ENCODE measurements around the gene TCF25.
A peak's percentile ranks its signal among the peaks of the same experiment; 100 is the strongest.

TCF25 gene

DNA sequence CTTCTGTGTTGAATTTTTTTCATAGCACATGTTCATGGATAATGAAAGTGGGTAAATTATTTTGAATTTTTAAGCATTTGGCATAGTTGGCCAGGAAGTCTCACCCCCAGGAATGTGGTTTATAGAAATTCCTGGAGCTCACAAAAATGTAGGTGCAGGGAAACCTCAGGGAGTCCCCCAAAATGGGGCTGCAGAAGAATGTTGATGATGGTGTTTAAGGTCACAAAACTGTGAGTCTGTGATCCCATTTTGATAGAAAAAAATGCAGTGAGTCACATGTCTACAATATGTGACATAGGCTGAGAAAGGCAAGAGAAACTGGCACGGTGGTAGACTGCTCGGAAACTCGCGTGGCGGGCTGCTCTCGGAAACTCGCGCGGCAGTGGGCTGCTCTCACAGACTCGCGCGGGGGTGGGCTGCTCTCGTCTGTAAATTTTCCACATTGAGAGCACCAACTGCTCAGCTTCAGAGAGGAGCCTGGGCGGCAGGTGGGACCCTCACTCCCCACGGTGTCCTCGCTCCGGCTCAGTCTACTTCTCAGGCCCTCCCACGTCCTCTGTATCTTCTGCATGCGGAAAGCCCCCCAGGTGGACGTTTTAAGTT, 26.6 kb downstream of the TCF25 start:
- no peak for DNase-seq (ENCODE audit: low read depth, low spot score)
- H3K4me3 ChIP-seq (ENCODE audit: low read length) = no peak overlapping the region

DNA sequence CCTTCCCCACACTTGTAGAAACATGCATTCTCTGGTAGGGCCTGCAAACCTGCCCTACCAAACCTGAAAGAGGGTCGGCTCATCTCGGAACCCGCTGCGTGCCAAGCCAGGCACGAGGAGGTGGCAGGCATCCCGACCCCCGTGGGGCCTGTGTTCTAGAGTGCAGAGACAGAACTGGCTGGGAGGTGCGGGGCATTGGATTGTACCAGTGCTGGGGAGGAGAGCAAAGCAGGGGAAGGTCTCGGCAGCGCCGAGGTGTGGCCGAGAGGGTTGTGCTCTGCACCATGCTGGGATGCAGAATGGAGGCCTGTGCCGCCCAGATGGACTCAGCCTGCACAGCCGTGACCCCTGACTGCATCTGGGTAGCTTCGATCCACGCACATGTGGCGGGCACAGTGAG, 27.5 kb downstream of the TCF25 start:
- H3K4me3 ChIP-seq (ENCODE audit: low read length) = no peak overlapping the region
- DNase-seq (ENCODE audit: low read depth, low spot score) = no peak

DNA sequence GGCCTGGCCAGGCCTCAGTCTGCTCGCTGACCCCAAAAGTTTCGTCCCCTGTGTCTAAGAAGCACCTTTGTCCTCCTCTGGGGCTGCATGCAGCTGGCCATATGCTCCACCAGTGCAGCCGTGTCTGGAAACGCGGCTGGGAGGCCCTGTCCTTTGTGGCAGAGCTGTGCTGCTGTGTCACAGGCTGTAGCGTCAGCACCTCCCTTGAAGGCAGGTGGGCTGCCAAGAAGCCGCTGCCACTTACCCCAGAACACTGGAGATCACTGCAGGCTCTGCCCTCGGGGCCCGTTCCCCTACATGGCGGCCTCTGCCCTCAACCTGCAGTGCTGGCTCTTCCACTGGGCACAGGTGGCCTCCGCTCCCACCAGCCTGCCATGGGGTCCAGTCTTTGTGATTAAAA, 29.6 kb downstream of the TCF25 start:
- no peak overlapping the region for H3K4me3 ChIP-seq (ENCODE audit: low read length)
- no peak for DNase-seq (ENCODE audit: low read depth, low spot score)

DNA sequence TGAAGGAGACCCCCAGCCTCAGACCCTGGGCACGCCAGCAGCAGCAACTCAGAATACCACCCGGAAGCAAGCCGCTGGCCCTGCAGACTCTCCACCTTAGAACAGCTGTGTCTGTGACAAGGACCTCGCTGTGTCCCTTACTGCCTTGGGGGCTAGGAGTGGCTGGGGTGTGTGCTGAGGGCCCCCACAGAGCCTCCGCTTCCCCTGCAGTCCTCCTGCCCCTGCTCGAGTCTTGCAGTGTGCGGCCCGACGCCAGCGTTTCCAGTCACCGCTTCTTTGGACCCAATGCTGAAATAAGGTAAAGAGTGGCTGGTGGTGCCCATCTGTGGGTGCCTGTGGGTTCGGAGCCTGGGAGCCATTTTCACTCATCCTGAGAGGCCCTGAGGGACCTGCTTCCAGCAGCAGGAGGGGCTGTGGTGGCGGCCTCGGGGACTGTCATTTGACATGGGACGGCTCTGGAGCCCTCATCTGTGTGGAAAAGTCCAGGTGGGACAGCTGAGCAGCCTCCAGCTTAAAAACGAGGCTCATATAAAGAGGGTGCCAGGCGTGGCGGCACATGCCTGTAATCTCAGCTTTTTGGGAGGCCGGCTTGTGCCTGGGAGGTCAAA, 30.6 kb downstream of the TCF25 start:
- no peak for DNase-seq (ENCODE audit: low read depth, low spot score)
- no peak overlapping the region for H3K4me3 ChIP-seq (ENCODE audit: low read length)

DNA sequence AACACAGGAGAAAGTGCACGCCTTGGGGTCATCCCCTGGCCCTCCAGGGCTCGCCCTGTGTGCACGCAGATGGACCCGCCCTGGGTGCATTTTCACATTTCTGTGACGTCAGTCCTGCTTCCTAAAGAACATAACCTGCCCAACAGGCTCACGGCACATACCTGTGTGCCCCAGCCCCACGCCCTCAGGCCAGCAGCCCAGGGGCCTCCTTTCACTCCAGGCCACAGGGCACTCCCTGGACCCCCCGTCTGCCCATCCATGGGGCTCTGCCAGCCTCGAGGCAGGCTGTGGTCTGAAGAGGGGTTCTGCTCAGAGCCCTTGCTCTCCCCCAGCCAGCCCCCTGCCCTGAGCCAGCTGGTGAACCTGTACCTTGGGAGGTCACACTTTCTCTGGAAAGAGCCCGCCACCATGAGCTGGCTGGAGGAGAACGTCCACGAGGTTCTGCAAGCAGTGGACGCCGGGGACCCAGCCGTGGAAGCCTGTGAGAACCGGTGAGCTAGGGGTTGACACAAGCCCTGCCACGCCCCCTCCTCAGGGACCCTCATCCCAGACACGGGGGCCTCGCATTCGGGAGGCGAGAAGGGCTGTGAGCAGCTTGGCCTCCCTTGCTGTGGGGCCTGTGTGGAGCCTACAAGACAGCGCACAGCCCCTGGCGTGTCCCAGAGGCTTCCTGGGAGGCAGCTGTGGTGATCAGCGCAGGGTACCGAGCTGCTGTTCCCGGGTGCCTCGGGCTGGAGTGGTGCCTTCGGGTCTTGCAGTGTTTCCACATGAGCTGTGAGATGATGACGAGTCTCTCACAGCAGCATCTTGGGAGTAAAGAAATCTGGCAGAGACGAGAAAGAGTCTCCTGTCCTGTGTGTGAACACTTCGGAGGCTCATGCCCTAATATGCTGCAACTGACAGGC, 31.5 kb downstream of the TCF25 start:
- DNase-seq (ENCODE audit: low read depth, low spot score) = no peak

DNA sequence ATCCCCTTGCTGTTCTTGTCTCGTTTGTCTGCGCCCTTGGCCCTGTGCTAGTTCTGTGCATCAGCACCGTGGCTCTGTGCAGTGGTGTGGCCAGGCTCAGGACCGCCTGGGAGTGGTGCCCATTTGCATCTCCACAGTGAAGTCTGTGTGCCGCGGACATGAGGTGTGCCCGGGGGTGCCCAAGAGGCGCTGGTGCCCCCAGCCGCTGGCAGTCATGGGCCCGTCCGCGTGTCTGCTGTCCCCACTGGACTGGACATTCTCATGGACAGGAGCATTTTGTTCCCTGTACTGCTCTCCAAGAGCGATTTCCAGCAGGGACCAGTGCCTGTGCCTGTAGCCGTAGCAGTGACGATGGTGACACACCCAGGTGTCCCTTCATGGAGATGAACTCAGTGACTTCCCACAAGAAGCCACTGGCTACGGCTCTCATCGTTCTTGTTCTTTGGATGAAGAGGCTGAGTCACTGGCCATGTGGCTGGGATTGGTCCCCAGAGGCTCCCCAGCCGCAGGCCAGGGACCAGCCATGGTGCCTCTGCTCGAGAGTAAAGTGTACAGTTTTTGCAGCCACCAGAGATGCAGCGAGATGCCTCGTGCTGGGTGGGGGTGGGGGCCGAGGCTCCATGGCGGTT, 32.2 kb downstream of the TCF25 start:
- no peak for DNase-seq (ENCODE audit: low read depth, low spot score)
- no peak overlapping the region for H3K4me3 ChIP-seq (ENCODE audit: low read length)

More for the DNA sequence above, 31.5 kb downstream of the TCF25 start:
- no peak overlapping the region for H3K4me3 ChIP-seq (ENCODE audit: low read length)

DNA sequence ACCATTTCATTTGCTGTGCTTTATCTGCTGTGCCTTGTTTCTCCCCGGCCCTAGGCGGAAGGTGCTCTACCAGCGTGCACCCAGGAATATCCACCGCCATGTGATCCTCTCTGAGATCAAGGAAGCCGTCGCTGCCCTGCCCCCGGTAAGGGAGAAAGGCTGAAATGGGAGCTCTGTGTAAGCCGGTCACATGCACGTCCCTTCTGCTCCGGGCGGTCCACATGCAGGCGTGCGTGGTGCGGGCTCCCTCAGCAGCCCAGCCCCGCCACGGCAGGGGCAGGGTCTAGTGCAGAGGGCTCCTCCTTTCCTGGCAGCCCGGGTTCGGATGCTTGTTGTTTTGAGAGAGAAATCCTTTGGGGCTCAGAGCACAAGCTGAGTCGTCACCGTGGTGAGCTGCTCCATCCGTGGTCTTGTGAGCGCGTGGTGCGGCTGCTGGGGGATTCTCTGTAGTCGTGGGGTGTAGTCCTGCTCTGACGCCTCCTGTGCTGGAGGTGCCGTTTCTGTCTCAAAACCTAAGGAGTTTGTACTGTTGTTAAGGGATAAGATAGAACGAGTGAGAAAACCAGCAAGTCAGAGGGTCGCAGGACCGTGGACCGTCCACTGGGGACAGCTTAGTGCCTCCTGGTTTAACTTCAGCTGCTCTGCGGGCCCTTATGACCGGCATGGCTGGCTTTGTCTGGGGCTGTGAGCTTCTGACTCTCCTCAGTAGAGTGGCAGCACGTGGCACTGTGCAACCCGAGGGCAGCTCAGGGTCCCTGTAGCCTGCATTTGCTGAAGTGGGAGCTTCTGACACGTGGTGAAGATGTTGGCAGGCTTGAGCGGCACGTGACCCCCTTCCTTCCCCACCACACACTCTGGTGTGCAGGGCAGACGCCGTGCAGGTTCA, 33.0 kb downstream of the TCF25 start:
- H3K4me3 ChIP-seq (ENCODE audit: low read length) = no peak overlapping the region
- no peak for DNase-seq (ENCODE audit: low read depth, low spot score)

DNA sequence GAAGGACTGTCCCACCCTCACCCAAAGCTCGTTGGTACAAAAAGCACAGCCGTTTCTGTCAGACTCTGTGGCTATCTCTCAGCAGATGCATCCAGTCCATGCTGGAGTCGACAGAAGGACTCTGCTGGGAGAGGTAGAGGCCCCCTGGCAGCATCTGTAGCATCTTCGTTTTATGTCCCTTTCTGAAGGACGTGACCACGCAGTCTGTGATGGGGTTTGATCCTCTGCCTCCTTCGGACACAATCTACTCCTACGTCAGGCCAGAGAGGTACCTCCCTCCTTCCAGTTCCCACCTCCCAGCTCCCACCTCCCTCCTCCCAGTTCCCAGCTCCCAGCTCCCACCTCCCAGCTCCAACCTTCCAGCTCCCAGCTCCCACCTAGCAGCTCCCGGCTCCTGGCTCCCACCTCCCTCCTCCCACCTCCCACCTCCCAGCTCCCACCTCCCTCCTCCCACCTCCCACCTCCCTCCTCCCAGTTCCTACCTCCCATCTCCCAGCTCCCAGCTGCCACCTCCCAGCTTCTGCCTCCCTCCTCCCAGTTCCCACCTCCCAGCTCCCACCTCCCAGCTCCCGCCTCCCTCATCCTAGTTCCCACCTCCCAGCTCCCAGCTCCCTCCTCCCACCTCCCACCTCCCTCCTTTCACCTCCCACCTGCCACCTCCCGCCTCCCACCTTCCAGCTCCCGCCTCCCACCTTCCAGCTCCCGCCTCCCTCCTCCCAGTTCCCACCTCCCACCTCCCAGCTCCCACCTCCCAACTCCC, 33.8 kb downstream of the TCF25 start:
- H3K4me3 ChIP-seq (ENCODE audit: low read length) = no peak overlapping the region
- DNase-seq (ENCODE audit: low read depth, low spot score) = no peak

DNA sequence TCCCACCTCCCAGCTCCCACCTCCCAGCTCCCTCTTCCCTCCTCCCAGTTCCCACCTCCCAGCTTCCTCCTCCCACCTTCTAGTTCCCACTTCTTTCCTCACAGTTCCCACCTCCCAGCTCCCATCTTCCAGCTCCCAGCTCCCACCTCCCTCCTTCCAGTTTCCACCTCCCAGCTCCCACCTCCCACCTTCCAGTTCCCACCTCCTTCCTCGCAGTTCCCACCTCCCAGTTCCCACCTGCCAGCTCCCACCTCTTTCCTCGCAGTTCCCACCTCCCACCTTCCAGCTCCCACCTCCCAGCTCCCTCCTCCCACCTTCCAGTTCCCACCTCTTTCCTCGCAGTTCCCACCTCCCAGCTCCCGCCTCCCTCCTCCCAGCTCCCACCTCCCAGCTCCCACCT, 34.8 kb downstream of the TCF25 start:
- no peak for DNase-seq (ENCODE audit: low read depth, low spot score)
- no peak overlapping the region for H3K4me3 ChIP-seq (ENCODE audit: low read length)

DNA sequence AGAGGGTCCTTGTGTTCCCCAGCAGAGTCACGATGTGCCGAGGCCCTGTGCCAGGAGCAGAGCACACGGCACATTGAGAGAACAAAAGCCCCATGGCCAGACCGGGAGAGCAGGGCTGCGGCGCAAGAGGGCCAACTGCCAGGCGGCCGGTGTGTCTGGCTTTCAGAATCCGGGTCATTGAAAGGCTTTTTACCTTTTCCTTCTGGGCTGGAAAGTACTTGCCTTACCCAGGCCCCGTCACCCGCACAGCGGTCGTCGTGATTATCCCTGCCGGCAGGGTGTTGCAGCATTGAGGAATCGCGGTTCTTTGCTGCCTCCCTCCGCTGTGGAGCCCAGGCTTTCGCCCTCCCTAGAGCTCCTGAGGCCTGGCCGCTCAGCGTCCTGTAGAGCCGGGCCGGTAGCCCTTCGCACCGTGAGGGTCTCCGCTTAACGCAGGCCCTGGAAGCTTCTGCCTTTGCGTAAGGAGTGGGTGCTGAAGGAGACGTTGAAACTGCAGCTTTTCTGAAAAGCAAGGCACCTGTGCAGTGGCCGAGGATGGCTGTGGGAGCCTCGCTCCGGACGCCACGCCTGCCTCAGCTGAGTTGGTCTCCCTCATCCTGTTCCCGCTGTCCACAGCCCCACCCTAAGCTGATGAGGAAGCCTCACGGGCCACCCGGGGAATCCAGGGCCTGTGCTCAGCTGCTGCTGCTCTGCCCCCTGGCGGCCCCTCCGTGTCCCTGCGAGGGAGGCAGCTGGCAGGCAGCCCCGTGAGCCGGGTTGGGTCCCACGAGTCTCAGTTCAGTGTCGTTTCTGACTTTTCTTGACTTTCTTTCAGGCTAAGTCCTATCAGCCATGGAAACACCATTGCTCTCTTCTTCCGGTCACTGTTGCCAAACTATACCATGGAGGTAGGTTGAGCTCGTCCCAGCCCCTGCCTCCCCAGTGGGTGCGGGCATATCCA, 36.7 kb downstream of the TCF25 start:
- DNase-seq (ENCODE audit: low read depth, low spot score) = peak; percentile 32
- H3K4me3 ChIP-seq (ENCODE audit: low read length) = no peak overlapping the region

DNA sequence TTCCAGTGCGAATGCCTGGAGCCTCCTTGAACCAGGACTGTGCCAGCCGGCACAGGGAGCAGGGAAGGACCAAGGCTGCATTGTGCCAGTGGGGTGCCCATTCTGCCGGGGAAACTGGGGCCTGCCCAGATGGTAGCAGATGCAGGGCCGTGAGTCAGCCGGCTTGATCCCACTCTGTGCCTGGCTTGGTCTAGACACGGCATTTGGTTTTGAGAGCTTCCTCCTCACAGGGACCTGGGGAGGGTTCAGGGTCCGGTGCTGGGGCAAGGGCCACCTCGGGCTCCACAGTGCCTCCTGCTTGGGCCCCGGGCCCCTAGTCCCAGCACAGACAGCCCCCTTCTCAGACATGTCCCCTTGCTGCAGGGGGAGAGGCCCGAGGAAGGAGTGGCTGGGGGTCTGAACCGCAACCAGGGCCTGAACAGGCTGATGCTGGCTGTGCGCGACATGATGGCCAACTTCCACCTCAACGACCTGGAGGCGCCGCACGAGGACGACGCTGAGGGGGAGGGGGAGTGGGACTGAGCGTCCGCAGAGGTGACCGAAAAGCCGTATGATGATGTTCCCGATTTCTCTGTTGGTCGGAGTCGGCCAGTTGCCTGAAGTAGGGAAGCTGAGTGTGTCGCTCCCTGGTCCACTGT, 37.4 kb downstream of the TCF25 start:
- DNase-seq (ENCODE audit: low read depth, low spot score) = no peak
- no peak overlapping the region for H3K4me3 ChIP-seq (ENCODE audit: low read length)

DNA sequence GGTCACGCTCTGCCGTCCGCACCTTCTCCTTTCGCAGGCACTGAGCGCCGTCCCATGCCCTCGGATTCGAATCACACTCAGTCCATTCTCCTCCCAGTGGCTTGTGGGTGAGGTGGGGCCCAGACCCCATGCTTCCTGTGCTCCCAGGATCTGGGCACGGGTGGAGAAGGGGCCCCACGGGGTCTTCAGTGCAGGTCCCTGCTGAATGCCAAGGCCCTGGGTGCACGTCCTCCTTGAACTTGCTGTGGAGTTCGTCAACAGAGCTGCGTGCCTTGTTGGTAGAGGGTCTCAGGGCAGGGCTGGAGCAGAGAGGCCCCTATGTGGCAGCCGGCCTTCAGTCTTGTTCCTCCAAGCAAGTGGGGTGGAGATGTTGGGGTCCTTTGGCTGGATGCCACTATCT, 38.0 kb downstream of the TCF25 start:
- H3K4me3 ChIP-seq (ENCODE audit: low read length) = no peak overlapping the region
- no peak for DNase-seq (ENCODE audit: low read depth, low spot score)

DNA sequence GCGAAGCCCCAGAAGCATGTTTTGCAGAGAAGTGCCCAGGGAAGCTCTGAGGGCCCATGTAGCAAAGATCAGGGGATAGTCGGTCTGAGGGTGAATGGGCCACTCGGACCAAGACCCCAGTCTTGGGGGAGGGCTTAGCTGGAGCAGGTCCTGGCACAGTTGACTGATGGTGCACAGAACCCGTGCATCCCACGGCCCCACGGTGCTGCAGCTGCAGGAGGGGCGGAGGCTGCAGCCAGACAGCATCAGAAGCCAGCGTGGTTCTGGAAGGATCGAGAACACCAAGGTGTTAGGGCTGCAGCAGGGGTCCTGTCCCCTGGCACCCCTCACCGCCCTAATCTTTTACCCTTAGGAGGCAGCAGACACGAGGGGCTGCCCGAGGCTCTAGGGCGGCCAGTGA, 38.8 kb downstream of the TCF25 start:
- no peak overlapping the region for H3K4me3 ChIP-seq (ENCODE audit: low read length)
- no peak for DNase-seq (ENCODE audit: low read depth, low spot score)

DNA sequence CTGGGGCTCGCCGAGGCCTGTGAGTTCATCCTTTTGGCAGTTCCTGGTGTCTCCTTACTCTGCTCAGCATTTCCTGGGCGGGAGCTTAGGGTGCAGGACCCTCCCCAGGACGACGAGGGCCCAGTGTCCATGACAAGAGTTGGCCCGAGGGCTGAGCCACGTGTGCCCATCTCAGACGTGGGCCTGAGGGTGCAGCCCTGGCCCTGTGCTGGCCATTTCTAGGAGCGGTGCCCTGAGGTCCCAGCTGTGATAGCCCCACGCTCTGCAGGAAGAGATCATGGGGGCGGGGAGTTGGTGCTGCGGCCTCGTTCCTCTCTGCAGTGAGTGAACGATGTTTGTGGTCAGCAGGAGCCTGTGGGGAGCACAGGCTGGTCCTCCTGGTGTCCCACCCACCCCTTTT, 39.2 kb downstream of the TCF25 start:
- DNase-seq (ENCODE audit: low read depth, low spot score) = no peak
- no peak overlapping the region for H3K4me3 ChIP-seq (ENCODE audit: low read length)

DNA sequence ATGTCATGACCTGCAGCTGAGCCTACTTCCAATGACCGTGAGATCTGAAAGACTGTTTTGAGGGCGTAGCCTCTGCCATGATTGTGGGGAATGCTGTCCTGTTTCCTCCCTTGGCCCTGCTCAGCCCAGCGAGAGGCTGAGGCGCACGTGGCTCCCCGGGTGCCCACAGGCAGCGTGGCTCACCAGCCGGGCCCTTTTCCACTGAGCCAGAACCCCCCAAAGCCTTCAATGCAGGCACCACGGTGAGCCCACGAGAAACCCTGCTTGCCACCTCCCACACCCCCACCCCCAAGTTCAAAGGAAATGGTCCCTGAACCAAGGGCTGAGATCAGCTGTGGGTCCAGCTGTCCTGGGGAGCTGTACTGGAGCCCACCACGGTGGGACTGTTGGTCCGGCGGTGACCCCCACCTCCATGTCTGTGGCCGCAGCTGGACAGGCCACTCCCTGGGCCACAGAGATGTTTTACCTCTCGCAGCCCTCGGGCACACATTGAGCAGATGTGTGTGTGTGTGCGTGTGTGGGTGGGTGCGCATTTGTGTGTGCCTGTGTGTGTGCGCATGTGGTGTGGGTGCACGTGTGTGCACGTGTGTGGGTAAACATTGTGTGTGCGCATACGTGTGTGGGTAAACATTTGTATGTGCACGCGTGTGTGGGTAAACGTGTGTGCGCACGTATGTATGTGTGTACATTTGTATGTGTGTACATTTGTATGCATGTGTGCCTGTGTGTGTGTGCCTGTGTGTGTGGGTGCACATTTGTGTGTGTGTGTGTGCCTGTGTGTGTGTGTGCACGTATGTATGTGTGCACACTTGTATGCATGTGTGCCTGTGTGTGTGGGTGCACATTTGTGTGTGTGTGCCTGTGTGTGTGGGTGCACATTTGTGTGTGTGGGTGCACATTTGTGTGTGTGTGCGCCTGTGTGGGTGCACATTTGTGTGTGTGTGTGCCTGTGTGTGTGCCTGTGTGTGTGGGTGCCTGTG, 40.3 kb downstream of the TCF25 start:
- H3K4me3 ChIP-seq (ENCODE audit: low read length) = no peak overlapping the region
- DNase-seq (ENCODE audit: low read depth, low spot score) = no peak
